ENCODE results near the gene CEP112.

GRCh38 chr17:65600518-65600917 is 591.4 kb downstream of the CEP112 start:
- no peak for TF ChIP-seq GATA3 (IDR thresholded peaks at IDR 0.05; ENCODE audit: low read depth, low read length)
- no peak for TF ChIP-seq GATA2 (IDR thresholded peaks at IDR 0.05; ENCODE audit: low read depth, low read length)
